CD4-positive, alpha-beta T cell treated with Interleukin-17A for 1 hour (primary cell): ENCODE data around the gene MAD1L1.

ENCODE experiments used
- DNase-seq: peaks from one replicate; pipeline ENCODE4 v3.0.0-alpha.2; 2020

The MAD1L1 gene

DNA sequence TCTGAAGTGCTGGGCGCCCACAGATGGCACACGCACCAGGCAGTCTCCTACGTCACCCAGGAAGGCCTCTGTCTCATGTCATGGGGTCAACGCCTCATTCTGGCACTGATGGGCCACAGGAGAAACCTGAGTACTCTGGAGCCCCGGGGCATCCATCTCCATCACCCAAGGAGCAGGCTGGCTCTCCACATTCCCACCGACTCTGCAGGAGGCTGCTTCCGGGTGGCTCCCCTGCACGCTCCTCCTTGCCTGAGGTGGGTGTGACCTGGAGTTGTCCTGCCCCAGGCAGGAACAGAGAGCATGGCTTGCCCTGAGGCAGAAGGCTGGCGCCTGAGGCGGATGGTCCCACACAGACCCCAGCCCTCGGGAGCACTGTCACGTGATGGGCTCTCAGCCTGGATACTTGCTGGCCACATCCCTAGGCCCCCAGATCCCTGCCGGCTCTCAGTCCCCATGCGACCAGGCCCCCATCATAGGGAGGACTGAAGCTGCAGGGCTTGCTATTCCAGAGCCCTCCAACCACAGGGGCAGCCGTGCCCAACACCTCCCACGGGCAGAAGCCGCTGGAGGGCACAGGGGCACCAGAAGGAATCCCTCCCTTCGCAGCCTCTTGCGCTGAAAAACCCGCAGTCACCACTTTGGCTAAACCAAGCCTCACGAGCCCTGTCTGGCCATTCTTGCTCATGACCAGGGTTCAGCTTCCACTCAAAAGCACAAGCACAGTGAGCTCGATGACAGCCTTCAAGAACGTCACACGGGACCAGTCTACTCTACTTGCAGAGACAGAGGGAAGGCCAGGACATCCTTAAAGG is 80.7 kb downstream of the MAD1L1 start:
- DNase-seq: no peak

DNA sequence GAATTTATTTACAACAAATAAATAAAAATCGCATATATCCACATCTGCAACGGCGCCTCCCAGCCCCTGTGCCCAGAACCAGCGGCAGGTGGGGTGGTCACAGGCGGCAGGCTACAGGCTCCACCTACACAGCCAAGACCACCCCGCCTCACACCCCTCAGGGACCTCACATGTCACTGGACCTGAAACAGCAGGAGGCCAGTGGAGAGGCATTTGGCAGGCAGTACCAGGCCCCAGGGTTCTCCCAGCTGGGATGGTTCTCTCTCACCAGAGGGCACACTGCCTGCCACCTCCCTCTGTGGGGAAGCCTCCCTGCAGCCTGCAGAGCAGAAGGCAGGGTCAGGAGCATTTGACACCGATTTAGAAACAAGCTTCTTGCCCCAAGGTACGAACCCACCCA is 81.5 kb downstream of the MAD1L1 start:
- no peak for DNase-seq

DNA sequence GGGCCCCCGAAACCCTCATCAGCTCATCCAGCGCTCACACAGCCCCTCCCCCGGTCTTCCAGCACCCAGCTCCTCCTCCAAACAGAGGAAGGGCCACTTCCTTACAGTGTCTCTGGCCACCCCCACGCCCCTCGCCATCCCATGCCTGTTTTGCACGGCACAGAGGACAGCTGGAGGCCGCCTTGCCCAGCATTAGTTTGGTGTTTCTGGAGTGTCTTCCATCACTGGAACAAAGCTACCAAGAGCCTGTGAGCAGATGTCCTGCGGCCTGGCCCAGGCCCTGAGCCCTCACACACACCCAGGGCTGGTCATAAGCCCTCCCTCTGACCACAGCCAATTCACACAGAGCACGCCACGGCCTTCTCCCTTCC is 82.3 kb downstream of the MAD1L1 start:
- DNase-seq: no peak

DNA sequence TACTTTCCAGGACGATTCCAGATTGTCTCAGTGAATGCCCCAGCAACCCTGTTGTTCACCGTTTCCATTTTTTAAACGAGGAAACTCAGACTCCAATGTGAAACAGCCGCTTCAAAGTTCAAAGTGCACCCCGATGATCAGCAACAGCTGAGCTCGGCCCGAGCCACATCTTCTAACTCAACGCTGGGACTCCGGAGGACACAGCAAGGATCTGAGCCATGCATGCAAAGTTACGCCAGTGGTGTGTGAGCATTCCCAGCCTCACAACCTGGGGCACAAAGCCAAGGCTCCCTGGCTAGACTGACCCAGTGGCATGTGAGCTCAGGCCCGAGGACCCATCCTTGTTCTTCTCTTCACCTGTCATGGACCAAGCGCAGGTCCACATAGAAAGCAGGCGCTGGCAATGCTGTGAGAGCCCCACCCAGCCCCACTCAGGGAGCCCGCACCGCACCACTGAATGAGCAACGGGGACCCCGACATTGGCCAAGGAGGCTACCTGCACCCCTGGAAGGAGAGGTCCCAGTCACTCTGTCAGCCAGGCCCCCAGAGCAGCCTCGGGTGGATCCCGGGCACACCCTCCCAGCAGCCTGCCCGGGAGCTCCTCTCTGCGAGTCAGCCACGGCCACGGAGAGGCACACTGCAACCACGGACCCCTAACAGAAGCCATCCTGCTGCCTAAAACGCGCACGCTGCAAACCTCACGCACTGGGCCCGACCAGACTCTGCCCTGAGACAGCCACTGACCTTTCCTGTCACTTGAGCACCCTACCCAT is 82.9 kb downstream of the MAD1L1 start:
- no peak for DNase-seq

DNA sequence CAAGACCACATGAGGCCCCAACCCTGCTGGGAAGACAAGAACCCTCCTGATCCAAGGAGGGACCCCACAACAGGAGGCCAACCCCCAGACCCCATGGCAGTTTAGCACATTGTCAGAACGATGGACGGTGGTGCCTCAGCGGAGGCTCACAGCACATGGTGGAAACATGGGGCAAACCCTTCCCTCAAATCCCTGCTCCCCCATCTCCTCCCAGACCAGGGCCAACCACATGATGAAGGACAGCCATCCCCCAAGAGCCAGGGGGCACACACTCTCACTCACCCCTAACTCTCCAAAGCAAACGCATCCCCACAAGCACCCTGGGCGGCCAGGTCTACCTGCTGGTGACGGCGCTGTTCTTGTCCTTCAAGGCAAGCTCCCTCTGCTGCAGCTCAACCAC is 83.9 kb downstream of the MAD1L1 start:
- DNase-seq: no peak

DNA sequence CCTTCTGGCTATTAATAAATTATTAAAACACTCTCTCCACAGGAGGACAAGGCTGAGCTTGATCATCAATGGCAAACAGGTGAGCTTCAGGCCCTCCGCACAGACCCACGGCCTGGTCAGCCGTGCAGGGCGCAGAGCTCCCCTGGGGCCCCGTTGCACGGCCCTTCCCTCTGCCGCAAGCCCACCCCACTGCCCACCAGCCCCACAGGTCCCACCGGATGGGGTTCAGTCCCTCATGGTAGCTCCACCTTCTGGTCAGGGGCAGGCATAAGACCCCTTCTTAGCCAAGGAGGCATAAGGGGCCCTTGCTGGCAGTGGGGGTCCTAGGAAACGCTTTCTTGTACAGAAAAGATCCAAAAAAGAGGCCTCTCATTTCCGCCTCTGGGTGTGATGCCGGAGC is 84.6 kb downstream of the MAD1L1 start:
- DNase-seq: no peak

DNA sequence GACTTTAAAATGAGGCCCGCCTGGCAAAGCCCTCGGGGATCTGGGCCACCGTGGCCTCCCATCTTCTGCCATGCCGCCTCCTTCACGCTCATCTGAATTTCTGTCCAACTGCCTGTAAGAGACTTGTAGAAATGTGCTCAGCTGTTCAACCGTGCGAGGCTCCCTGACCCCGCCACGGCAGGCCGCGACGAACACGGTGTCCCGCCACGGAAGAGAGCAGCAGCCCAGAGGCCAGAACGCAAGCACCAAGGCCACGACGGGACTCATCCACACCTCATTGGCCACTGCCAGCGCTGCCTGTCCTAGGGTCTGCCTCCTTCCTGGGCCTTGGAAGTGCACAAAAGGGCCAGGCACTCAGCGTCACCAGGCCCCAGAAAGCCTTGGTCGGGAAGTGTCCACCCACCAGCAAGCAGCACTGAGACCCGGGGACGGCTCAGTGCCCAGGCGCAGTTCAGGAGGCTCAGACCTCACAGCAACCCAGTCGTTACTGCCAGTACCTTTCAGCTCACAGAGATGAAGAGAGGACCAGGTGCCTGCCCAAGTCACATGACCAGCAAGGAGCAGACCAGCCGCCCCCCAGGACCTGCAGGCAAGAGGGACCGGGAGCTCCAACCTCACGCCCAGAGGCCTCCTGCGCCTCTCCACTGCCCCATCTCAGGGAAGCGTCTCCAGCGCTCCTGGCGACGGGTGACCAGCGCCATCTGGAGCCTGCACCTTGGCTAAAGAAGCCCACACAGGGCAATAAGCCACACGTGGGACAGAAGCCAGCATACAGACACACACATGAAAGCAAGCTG is 85.9 kb downstream of the MAD1L1 start:
- DNase-seq: no peak

DNA sequence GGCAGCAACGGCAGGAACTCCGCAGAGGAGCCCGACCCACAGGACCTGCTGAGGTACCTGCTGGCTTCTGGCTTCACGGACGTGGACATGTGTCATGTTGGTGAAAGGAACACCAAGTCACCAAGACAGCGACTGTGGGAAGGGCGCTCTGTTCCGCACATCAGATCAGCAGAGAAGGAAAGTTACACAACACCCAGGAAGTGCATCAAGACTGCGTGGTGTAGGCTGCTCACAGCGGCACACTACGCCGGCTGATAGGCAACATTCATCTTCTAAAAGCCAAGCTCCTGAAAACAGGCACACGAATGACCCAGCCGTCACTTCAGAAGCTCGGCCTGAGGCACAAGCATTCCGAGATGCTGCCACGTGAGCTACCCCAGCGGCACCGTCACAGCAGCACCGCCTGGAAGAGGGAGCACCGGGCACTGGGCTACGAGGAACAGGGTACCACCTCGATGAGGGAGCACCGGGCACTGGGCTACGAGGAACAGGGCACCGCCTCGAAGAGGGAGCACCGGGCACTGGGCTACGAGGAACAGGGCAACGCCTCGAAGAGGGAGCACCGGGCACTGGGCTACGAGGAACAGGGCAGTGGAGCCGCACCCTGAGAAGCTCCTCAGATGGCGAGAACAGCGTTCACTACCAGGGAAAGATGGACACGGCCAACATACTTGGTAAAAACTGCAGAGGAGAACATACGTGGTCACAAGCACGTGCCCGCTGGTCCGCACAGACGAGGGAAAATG is 86.7 kb downstream of the MAD1L1 start:
- no peak for DNase-seq

DNA sequence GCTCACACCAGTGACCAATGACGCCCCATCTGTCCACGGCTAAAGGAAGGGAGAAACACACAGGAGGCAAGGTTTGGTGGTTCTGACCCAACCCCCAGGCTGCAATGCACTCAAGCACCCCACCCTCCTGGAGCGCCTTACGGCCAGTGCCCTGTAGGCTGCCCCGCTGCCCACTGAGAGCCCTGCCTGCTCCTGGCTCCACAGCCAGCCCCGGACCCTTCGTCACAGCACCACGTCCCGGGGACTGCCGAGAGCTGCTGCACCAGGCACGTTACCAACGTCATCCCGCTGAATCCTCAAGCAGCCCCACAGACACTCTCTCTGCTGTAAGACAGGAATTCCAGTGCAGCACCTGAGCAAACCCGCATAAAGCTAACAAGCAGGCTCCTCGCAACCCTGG is 87.8 kb downstream of the MAD1L1 start:
- DNase-seq: no peak

DNA sequence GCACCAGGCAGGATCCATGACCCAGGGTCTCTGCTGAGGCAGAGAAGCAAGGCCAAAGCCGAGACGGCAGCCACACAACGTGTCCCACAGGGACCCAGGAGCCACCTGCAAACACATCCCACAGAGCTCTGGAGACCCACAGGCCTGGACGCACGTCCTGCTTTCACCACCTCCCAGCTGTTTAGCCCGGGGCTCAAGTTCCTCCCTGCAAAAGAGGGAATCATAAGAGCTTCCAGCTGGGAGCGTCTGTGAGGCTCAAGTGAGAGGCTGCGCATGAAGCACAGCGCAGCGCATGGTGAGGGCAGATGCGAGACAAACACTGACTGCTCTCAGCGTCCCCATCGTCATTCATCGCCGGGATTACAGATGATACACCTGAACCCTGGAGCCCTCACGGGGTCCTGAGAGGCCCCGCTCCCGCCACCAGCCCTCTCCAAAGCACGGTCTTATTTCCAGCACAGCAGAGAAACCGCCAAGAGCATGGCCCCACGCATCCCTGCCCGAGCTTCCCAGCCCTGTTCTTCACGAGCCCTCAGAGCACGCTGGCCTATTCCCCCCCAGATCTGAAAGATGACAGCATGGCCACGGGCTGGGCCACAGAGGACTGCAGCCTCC is 88.7 kb downstream of the MAD1L1 start:
- DNase-seq: no peak

DNA sequence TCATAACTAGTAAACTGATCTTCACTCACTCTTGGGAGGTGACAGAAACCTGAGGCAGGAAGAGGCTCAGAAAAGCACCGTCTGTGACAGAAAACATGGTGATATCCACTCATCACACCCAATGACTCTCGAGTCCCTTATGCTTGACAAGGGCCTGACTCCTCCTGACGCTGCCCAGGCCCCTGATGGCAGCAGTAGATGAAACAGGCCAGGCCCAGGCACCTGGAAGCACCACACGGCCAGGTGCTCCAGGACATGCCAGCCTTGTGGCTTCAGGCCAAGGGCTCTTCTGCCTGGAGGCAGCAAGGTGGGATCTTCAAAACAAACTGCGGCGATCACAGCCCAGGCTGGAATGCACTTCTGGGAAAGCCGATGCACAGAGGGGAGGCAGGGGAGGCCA is 89.3 kb downstream of the MAD1L1 start:
- DNase-seq: no peak

DNA sequence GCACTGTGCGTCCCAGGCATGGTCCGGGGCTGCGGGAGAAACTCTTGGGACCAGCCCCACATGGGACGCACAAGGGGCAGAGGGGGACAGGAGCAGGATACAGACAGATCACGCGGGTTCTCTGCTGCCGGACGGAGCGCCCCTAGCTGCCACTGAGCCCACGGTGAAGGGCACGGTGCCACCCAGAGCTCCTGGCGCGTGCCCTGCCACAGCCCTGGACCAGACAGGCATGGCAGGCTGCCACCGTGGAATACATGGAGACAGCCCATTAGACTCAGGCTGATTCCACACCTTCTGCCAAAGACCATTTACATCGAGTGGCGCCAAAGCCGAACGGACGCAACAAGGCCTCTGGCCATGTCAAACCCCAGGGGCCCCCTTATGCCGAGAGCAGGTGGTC is 90.4 kb downstream of the MAD1L1 start:
- no peak for DNase-seq

DNA sequence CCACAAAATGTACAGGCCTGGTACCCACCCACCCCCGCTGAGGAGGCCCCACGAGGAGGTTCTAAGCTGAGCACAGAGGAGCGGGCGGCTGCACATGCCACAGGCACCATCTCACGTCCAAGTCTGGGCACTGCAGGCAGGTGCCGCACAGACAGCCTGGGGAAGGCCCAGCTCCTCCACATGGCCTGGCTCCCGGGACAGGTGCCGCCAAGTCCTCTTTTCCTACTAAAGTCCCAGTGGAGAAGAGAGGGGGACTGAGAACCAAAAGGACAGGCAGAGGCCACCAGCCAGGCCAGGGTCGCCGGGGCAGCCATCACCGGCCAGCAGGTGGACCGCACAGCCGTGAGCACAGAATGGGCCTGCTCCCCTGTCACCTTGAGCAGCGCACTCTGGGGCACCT is 91.1 kb downstream of the MAD1L1 start:
- DNase-seq: no peak

DNA sequence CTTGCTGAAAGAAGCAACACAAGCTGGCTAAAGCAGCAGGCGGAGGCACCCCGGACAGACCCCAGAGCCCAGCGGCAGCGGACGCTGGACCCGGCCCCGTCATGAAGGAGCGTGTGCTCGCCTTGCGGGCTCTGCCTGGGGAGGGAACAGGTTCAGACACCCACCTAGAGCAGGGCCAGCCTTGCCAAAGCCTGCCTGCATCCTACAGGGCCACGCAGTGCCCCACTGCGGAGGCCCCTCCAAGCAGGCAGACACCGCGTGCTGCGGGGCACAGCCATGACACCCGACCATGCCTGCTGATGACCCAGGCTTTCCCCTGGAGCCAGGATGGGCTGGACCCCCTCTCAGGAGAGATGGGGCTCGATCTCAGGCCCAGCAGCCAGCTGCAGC is 91.7 kb downstream of the MAD1L1 start:
- DNase-seq: no peak

DNA sequence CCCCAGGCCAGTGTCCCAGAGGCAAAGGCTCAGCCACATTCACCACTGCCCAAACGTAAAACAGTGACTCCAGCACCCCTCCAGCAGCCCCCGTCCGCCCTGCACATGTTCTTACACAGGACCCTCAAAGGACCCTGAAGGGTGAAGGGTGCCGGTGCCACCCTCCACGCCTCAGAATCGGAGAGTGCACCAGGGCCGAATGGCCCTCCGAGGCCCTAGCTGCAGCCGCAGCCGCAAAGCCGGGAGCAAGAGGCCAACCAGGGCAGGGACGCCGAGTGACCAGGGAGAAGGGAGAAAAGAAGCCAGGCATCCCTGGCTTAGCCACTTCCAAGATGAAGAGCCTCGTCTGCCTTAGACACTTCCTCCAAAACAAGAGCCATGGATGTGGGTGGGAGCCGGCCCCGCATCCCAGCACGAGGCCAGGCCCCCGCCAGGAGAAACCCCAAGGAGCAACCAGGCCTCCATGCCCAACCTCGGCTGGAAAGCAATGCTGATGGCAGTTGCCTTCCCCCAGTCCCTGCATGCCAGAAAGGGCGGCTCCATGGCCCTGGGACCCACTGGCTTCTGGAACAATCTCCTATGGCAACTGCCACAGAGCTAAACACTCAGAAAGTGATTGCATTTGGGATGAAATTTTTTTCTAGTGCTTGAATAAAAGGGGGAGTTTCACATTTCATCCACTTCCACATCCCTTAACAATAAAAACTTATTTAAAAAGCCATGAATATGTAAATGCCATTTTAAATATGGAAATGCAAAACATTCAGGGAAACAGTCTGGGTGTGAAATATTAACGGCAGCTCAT is 92.3 kb downstream of the MAD1L1 start:
- DNase-seq: no peak

DNA sequence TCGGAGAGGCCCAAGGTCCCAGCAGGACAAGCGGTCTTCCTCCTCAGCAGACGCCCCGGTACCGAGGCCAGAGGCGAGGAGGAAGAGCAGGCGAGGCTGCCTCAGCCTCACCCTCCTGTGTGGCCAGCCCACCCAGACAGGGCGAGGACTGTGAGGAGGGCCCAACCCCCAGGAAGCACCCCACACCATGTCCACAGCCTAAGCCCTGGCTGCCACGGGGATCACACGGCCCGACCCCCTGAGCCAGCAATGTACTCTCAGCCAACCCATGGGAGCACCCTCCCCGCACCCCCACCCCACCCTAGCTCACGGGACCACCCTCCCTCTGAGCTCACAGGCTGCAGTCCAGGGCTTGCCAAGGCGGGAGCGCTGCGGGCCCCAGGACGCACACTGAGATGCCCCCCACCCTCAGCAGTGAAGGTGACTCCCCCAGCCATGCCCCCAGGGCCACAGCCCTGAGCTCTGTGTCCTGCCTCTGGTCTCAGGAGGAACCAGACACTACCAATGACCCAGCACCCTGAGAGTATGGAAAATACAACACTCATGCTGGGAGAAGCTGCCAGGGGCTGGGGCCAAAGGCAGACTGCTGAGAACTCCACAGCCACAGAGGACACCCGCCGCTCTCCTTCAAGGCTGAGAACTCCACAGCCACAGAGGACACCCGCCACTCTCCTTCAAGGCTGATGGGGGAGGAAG is 93.6 kb downstream of the MAD1L1 start:
- DNase-seq: no peak

DNA sequence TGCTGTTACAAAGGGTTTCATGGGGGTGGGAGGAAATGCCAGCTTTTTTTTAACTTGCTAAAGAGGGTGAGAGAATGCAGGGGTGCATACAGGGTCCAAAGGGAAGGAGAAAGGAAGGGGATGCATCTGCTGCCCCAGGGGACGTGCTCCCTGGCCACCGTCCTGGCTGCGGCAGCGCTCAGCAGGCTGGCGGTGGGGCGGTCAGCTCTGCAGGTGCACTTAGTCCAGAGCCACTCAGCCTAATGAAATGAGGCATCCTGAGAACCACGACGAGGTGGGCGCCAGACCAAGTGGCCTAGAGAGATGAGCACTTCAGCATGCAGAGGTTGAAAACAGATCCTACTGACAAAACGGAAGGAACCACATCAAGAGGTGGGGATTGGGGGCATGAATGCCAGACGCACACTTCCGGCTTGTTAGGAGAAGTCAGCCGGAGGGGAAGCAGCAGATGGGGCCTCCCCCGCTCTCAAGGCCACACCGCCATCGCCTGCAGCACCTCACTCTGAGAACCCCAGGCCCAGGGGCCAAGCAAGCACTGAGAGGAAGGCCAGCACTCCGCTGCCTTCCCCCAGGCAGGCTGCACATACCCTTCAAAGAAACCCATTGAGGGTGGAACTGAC is 94.5 kb downstream of the MAD1L1 start:
- peak; percentile 49 for DNase-seq

DNA sequence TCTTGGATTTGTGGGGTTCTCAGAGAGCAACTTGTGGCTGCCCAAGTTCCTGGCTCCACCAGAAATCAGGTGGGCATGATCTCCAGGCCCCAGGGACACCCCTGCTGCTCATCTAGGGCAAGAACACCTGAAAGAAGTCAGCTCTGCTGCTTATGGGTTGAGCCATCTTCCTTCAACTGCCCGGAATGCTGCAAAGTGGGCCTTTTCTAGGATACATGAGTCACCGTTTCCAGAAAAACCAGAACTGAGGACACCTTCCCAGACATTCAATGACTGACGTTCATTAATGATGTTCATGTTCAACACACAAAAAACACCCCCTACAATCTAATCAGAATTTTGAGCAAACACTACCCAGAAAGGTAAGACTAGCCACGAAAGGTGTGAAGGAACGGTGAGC is 98.0 kb downstream of the MAD1L1 start:
- DNase-seq: no peak

DNA sequence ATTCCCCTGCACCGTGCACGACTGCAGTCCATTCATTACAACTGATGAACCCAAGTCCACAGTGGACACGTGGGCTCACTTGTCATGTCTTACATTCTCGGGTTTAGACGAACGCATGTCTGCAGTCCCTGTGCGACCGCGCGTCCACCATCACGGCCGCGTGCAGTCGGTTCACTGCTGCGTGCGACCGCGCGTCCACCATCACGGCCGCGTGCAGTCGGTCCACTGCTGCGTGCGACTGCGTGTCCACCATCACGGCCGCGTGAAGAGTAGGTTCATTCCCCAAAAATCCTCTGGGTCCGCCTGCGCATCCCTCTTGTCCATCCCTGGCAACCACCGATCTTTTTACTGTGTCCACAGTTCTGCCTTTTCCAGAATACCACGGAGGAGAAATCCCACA is 100.5 kb downstream of the MAD1L1 start:
- no peak for DNase-seq

DNA sequence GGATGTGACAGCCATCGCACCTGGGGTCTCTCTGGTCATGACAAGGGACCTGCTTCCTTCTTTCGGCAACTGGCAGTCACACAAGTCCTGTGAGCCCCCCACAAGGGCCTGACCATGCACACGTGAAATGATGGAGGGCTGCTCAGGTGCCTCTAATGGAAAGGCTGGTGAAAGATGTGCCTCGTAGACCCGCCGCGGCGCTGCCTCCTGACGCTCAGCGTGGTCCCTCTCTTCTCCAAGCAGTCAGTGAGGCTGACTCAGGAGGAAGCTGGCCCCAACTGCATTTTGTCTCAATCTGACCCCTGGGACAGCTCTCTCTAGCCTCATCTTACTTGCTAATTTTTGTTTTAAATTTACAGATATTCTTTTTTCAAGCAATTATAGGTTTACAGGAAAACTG is 100.9 kb downstream of the MAD1L1 start:
- DNase-seq: no peak

DNA sequence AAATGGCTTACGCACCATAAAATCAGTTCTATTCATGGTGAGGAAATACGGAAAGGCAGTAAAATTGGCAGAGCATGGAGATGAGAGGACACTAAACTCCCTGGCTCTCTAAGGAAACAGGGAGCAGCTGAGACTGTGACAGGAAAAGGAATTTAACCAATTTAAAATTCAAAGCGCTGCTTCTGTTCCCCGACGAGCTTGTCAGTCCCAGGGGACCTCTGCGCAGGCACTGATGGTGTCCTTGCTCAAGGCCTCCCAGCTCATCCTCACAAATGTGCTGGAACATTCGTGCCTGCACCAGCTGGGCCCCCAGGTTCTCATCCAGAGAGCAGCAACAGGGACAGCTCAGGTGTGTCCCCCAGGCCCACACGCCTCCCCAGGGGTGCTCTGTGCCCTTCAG is 101.4 kb downstream of the MAD1L1 start:
- DNase-seq: no peak
